Testis (tissue), 2 donors: ENCODE results near the gene CILP2.

ENCODE experiments used
- CTCF ChIP-seq, 3 experiments: fragments of 450-650 bp in 2 of 3; fragments of 200-600 bp in 1 of 3; sonication (generic) in 1 of 3; IDR thresholded peaks; one replicate each; pipeline ENCODE4 v1.5.1; 2016 to 2019; ENCODE audit warnings: antibody characterized with exemption in 3 of 3, mild to moderate bottlenecking in 2 of 3, moderate library complexity in 1 of 3
- POLR2A ChIP-seq: fragments of 450-650 bp; IDR thresholded peaks from one replicate; pipeline ENCODE4 v1.6.1; 2017; ENCODE audit warnings: antibody characterized with exemption, mild to moderate bottlenecking, moderate library complexity

GRCh38 chr19:19539698-19540063, 1.6 kb downstream of the CILP2 start:
- no peak for TF ChIP-seq CTCF (IDR thresholded peaks at IDR 0.05)
- TF ChIP-seq POLR2A: no peak
